Transverse colon (tissue), 3 donors: ENCODE measurements around the gene TOX2.

Experiments used
- EP300 ChIP-seq: sonication (generic); formaldehyde crosslinking; IDR thresholded peaks from one replicate; pipeline ENCODE4 v1.6.1; 2017; ENCODE audit warnings: antibody characterized with exemption, low read depth
- TF ChIP-seq, protein P1 (sequence below), 5 experiments: fragments of 200-600 bp in 3 of 5; fragments of 450-650 bp in 2 of 5; sonication (generic) in 3 of 5; IDR thresholded peaks; 1 replicate in 2 of 5; 2 replicates in 3 of 5; pipeline ENCODE4 v1.5.1; 2016 to 2017; ENCODE audit warnings: antibody characterized with exemption in 5 of 5, inconsistent platforms in 3 of 5, mild to moderate bottlenecking in 2 of 5, moderate library complexity in 1 of 5

DNA sequence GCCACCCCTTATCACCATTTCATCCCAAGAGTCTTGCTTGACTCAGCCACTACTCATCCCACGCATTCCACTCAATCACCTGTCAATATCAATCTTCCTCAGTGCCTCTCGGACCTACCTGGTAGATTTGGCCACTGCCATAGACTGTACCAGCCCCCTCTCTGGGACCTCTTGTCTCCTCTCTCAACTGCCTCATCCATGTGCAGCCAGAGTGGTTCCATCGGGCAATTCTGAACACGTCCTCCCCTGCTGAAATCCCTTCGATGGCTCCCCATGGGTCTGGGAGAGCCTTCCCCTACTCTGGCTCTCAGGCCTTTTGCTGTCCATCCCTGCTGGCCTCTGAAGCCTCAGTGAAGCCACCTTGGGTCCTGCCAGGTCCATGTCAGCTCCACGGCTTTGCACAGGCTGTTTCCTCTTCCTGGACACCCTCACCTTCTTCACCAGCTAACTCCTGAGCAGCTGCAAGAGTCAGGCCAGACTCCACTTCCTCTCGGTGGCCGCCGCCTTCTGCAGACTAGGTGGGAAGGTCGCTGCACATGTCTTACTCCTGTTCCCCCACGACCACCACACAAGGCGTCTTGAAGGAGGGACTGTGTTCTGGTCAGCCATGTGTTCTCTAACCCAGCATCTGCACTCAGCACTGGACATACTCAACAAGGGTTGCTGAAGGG is 120.4 kb downstream of the TOX2 start:
- TF ChIP-seq, protein P1, sequence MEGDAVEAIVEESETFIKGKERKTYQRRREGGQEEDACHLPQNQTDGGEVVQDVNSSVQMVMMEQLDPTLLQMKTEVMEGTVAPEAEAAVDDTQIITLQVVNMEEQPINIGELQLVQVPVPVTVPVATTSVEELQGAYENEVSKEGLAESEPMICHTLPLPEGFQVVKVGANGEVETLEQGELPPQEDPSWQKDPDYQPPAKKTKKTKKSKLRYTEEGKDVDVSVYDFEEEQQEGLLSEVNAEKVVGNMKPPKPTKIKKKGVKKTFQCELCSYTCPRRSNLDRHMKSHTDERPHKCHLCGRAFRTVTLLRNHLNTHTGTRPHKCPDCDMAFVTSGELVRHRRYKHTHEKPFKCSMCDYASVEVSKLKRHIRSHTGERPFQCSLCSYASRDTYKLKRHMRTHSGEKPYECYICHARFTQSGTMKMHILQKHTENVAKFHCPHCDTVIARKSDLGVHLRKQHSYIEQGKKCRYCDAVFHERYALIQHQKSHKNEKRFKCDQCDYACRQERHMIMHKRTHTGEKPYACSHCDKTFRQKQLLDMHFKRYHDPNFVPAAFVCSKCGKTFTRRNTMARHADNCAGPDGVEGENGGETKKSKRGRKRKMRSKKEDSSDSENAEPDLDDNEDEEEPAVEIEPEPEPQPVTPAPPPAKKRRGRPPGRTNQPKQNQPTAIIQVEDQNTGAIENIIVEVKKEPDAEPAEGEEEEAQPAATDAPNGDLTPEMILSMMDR (IDR thresholded peaks at IDR 0.05) = no peak
- no peak for TF ChIP-seq EP300
